Measurements from ENCODE around the gene HRNR. TPM values are rescaled to one million over a fixed set of nuclear protein-coding genes. Genes with fewer than 3 reads are reported as not detected.

Gene HRNR
- total RNA-seq, 1 donor from 2014 or later = not detected

- H3K4me1 ChIP-seq = peaks cover 10% of the 10 kb centered on the region
- intact Hi-C loops (cut with DNase I) = no loop called here
- H3K4me3 ChIP-seq = no peak overlapping the region
- H3K36me3 ChIP-seq = no peaks in the 10 kb centered on the region
- H3K27me3 ChIP-seq = no peaks in the 10 kb centered on the region
- no peak overlapping the region for H3K27ac ChIP-seq
- H3K9me3 ChIP-seq = no peaks in the 10 kb centered on the region
- TF ChIP-seq, protein P1, sequence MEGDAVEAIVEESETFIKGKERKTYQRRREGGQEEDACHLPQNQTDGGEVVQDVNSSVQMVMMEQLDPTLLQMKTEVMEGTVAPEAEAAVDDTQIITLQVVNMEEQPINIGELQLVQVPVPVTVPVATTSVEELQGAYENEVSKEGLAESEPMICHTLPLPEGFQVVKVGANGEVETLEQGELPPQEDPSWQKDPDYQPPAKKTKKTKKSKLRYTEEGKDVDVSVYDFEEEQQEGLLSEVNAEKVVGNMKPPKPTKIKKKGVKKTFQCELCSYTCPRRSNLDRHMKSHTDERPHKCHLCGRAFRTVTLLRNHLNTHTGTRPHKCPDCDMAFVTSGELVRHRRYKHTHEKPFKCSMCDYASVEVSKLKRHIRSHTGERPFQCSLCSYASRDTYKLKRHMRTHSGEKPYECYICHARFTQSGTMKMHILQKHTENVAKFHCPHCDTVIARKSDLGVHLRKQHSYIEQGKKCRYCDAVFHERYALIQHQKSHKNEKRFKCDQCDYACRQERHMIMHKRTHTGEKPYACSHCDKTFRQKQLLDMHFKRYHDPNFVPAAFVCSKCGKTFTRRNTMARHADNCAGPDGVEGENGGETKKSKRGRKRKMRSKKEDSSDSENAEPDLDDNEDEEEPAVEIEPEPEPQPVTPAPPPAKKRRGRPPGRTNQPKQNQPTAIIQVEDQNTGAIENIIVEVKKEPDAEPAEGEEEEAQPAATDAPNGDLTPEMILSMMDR (IDR thresholded peaks at IDR 0.05) = no peak
- no peak for TF ChIP-seq POLR2A (IDR thresholded peaks at IDR 0.05)
- no peak for TF ChIP-seq POLR2AphosphoS5 (IDR thresholded peaks at IDR 0.05; ENCODE audit: insufficient read depth in 1 of 2, low read depth in 1 of 2)
- no peak for DNase-seq (ENCODE audit: extremely low spot score in 2 of 2)
Measured at GRCh38 chr1:152179566-152179965, 44.4 kb downstream of the HRNR start.

DNA sequence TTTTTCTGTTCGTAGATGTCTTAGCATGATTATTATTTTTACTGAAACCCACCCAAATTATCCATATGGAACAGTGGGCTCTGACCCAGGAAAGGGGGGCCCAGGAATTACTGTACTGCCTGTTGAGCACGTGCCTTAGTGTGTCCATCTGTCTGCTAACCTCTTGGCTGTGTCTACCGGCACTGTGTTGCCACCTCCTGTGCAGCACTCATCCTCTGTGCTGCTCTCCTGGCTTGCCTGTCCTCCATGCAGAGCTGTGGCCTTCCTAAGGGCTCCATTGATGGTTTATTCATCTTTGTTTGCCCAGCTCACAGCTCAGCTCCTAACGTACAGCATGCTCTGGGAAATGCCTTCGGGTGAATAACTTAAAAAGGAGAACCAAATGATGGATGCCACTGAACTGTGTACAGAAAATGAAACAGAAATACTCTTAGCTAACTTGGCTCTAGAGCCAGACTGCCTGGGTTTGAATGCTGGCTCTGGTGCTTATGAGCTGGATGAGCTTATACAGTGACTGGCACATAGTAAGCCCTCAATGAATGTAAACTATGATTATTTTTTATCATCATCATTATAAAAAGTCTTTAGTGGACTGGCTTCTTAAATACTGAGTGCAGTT, 53.6 kb downstream of the HRNR start:
- TF ChIP-seq, protein P1 (IDR thresholded peaks at IDR 0.05) = no peak
- TF ChIP-seq POLR2A (IDR thresholded peaks at IDR 0.05) (no peak), POLR2AphosphoS5 (IDR thresholded peaks at IDR 0.05; ENCODE audit: insufficient read depth in 1 of 2, low read depth in 1 of 2) (no peak)
- no peak overlapping the region for H3K4me3 ChIP-seq
- H3K36me3 ChIP-seq = no peaks in the 10 kb centered on the region
- no peak for DNase-seq (ENCODE audit: extremely low spot score in 2 of 2)
- H3K4me1 ChIP-seq = peaks cover 33% of the 10 kb centered on the region
- H3K27me3 ChIP-seq = no peaks in the 10 kb centered on the region
- no peaks in the 10 kb centered on the region for H3K9me3 ChIP-seq
- no peak overlapping the region for H3K27ac ChIP-seq
- intact Hi-C loops (cut with DNase I) = no loop called here

GRCh38 chr1:152169366-152170025, 54.5 kb downstream of the HRNR start:
- Histone ChIP-seq H3K27ac (no peak overlapping the region), H3K36me3 (no peaks in the 10 kb centered on the region), H3K9me3 (no peaks in the 10 kb centered on the region), H3K4me1 (peaks cover 33% of the 10 kb centered on the region), H3K27me3 (no peaks in the 10 kb centered on the region), H3K4me3 (no peak overlapping the region)
- intact Hi-C loops (cut with DNase I) = loop anchor here (10.0 kb wide), 1 partner anchor 105 kb away; no protein-coding TSS in a partner anchor
- TF ChIP-seq, protein P1 (IDR thresholded peaks at IDR 0.05) = no peak
- no peak for DNase-seq (ENCODE audit: extremely low spot score in 2 of 2)

DNA sequence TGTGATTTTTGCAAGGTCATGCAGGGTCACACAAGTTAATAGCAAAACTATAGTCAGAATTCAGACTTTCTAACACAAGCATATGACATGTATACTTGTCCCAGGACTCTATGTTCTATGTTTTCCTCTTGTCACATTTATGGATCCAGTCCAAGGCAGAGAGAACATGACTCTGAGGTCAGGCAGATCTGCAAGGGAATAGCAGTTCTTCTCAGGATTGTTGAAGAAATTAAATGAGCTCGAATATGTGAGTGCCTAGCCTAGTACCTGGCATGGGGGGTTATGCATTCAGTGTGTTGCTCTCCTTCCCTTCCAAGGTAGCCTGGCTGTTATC, 55.5 kb downstream of the HRNR start:
- Histone ChIP-seq H3K9me3 (no peaks in the 10 kb centered on the region), H3K4me1 (peaks cover 33% of the 10 kb centered on the region), H3K27me3 (no peaks in the 10 kb centered on the region), H3K4me3 (no peak overlapping the region), H3K36me3 (no peaks in the 10 kb centered on the region), H3K27ac (no peak overlapping the region)
- intact Hi-C loops (cut with DNase I) = loop anchor here (10.0 kb wide), 1 partner anchor 104 kb away; no protein-coding TSS in a partner anchor
- DNase-seq (ENCODE audit: extremely low spot score in 2 of 2) = no peak
- TF ChIP-seq POLR2A (IDR thresholded peaks at IDR 0.05) = no peak

DNA sequence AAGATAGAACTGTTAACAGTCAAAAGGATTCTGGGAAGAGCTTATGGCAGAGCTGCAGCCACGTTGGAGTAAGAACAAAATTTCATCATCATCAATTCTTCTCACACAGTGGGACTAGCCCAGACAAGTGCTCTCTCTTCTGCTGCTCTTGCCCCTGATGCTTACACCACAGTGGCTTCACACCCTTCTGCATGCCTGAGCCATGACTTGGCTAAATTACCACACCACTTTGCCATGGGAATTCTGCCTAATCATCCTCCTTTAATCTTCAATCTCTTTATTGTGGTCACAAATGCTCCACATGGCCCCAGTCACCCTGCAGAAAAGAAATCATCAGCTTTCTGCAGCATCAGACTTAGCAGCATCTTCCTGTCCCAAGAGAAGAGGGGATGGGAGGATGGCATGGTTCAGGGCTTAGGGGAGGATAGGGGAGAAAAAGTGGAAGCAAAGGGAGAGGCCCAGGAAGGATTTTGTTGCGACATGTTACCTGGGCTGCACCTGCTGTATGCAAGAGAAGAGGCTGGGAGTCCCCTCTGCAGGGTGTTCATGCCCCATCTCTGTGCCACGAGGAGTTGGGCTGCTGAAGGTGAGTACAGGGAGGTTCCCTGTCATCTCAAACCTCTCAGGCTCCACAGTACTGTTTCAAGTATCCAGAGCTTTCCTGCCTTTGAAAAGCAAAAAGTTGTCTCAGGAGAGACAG, 56.0 kb downstream of the HRNR start:
- intact Hi-C loops (cut with DNase I) = loop anchor here (10.0 kb wide), 1 partner anchor 103 kb away; no protein-coding TSS in a partner anchor
- TF ChIP-seq POLR2AphosphoS5 (IDR thresholded peaks at IDR 0.05; ENCODE audit: insufficient read depth in 1 of 2, low read depth in 1 of 2) = peak in 1 of 2 donors; percentile 69
- TF ChIP-seq, protein P1 (IDR thresholded peaks at IDR 0.05) = no peak
- Histone ChIP-seq H3K27ac (no peak overlapping the region), H3K9me3 (no peaks in the 10 kb centered on the region), H3K4me1 (peaks cover 33% of the 10 kb centered on the region), H3K27me3 (no peaks in the 10 kb centered on the region), H3K4me3 (no peak overlapping the region), H3K36me3 (no peaks in the 10 kb centered on the region)
- no peak for DNase-seq (ENCODE audit: extremely low spot score in 2 of 2)
